GM12878 (cell line): ENCODE measurements around the gene PAX5. TPM values are rescaled to one million over a fixed set of nuclear protein-coding genes. Genes with fewer than 3 reads are reported as not detected.

ENCODE experiments used
- ATAC-seq: fragments of 200-7000 bp; cut with Tn5 transposase; 3 replicates; pipeline ENCODE4 v1.9.1; 2020; ENCODE audit warnings: mild to moderate bottlenecking, moderate library complexity
- BruUV-seq: library from RNA; stranded (reverse); fragments of 400-500 nt; replicated peaks from 2 replicates; lab custom pipeline; 2021; lab: Mats Ljungman, UMichigan
- CTCF ChIA-PET: fragments of 300-600 bp; sonication (Branson Sonifier 250); formaldehyde crosslinking; extraction: SDS; loops from one replicate; lab custom pipeline; 2021; ENCODE audit warnings: inconsistent platforms; lab: Yijun Ruan, JAX
- POLR2A ChIA-PET: fragments of 350-600 bp; formaldehyde crosslinking; extraction: SDS; loops from one replicate; lab custom pipeline; 2021; ENCODE audit warnings: inconsistent platforms; lab: Charles Lee
- RAD21 ChIA-PET: fragments of 300-600 bp; sonication (Branson Sonifier 250); formaldehyde crosslinking; loops from one replicate; lab custom pipeline; 2023; ENCODE audit warnings: antibody characterized with exemption; ENCODE audit not compliant: unreplicated experiment; lab: Charles Lee
- SMC1A ChIA-PET: fragments of 300-600 bp; sonication (Branson Sonifier 250); formaldehyde crosslinking; loops from one replicate; lab custom pipeline; 2023; ENCODE audit not compliant: unreplicated experiment, uncharacterized antibody; lab: Charles Lee
- DNase-seq: peaks from one replicate; pipeline ENCODE4 v3.0.0-alpha.2; 2011; ENCODE audit warnings: low read depth, low spot score
- FAIRE-seq: peaks from 3 replicates; lab custom pipeline; 2011; peaks lifted over from hg19 to GRCh38; lab: Jason Lieb, UNC
- H2AFZ ChIP-seq: 2 replicates; pipeline ENCODE4 v1.6.0; 2011; ENCODE audit warnings: low read depth, low read length, control low read depth; ENCODE audit not compliant: control insufficient read depth
- H3K27ac ChIP-seq: 2 replicates; pipeline ENCODE4 v1.5.1; 2011; ENCODE audit warnings: control low read depth; ENCODE audit not compliant: control insufficient read depth, insufficient read depth
- H3K27me3 ChIP-seq, 2 experiments: replicated peaks in 1 of 2; 2 replicates each; pipeline versions ENCODE4 v1.6.0 to v1.6.1; 2011; ENCODE audit warnings: low read length in 1 of 2; ENCODE audit not compliant: control insufficient read depth in 2 of 2, insufficient read depth in 2 of 2
- H3K36me3 ChIP-seq, 2 experiments: 2 replicates each; pipeline ENCODE4 v1.5.1; 2011; ENCODE audit warnings: low read length in 1 of 2; ENCODE audit not compliant: control insufficient read depth in 2 of 2, insufficient read depth in 2 of 2
- H3K4me1 ChIP-seq: 2 replicates; pipeline ENCODE4 v1.6.1; 2011; ENCODE audit warnings: mild to moderate bottlenecking, low read length, moderate library complexity, mixed read lengths; ENCODE audit not compliant: control insufficient read depth, insufficient read depth
- H3K4me2 ChIP-seq: 2 replicates; pipeline ENCODE4 v1.6.0; 2011; ENCODE audit warnings: control low read depth; ENCODE audit not compliant: control insufficient read depth, insufficient read depth
- H3K4me3 ChIP-seq: fragments of 200-600 bp; sonication (generic); 2 replicates; pipeline ENCODE4 v1.5.1; 2016
- H3K79me2 ChIP-seq: 2 replicates; pipeline ENCODE4 v1.6.0; 2011; ENCODE audit warnings: low read length; ENCODE audit not compliant: control insufficient read depth, insufficient read depth
- H3K9ac ChIP-seq: 2 replicates; pipeline ENCODE4 v1.8.0; 2011; ENCODE audit warnings: low read length, control low read depth, mixed read lengths; ENCODE audit not compliant: control insufficient read depth, insufficient read depth
- H3K9me3 ChIP-seq: replicated peaks from 3 replicates; pipeline ENCODE4 v1.5.1; 2011; ENCODE audit warnings: mild to moderate bottlenecking, low read length; ENCODE audit not compliant: control insufficient read depth, insufficient read depth
- H4K20me1 ChIP-seq: 2 replicates; pipeline ENCODE4 v1.6.0; 2011; ENCODE audit not compliant: control insufficient read depth, insufficient read depth
- CBX5 ChIP-seq: sonication (generic); IDR thresholded peaks from 2 replicates; pipeline ENCODE4 v1.6.1; 2016; ENCODE audit warnings: low read depth, moderate library complexity, mild to moderate bottlenecking, inconsistent platforms
- ELK1 ChIP-seq: IDR thresholded peaks from 2 replicates; pipeline ENCODE4 v1.6.1; 2012; ENCODE audit warnings: low read depth, low read length, improper control_type of control experiment
- ESRRA ChIP-seq: IDR thresholded peaks from 2 replicates; pipeline ENCODE4 v1.6.1; 2012; ENCODE audit warnings: mild to moderate bottlenecking, low read length, improper control_type of control experiment
- PBX3 ChIP-seq: IDR thresholded peaks from 2 replicates; pipeline ENCODE4 v1.6.1; 2011; ENCODE audit warnings: mild to moderate bottlenecking, low read depth, low read length, moderate library complexity; ENCODE audit not compliant: insufficient replicate concordance
- REST ChIP-seq: IDR thresholded peaks from 2 replicates; pipeline ENCODE4 v1.6.1; 2012; ENCODE audit warnings: mild to moderate bottlenecking, low read depth, low read length
- SMAD1 ChIP-seq: fragments of 450-650 bp; IDR thresholded peaks from 2 replicates; pipeline ENCODE4 v1.6.1; 2018; ENCODE audit warnings: mild to moderate bottlenecking, low read depth; ENCODE audit not compliant: partially characterized antibody
- SUZ12 ChIP-seq: fragments of 200-600 bp; sonication (generic); IDR thresholded peaks from one replicate; pipeline ENCODE4 v1.6.1; 2018; ENCODE audit warnings: antibody characterized with exemption, mild to moderate bottlenecking; ENCODE audit not compliant: unreplicated experiment
- TARDBP ChIP-seq: IDR thresholded peaks from 2 replicates; pipeline ENCODE4 v1.6.1; 2016; ENCODE audit warnings: borderline replicate concordance
- ZBED1 ChIP-seq: IDR thresholded peaks from 2 replicates; pipeline ENCODE4 v1.6.1; 2016; ENCODE audit warnings: borderline replicate concordance
- in situ Hi-C: fragments of 300-500 bp; cut with MboI; formaldehyde crosslinking; loops from 9 replicates; pipeline ENCODE4 v1.14.3; 2018; ENCODE audit warnings: mixed read lengths
- intact Hi-C: fragments of 100-400 bp; cut with micrococcal nuclease; formaldehyde crosslinking; loops from one replicate; pipeline ENCODE4 v1.14.2; 2022; ENCODE audit not compliant: unreplicated experiment
- polyA plus RNA-seq, 11 experiments: library from polyadenylated mRNA; depleted of rRNA in 4 of 11; unstranded in 6 of 11; stranded (reverse) in 5 of 11; fragments of >200 nt; fragmentation: Nextera tagmentation in 4 of 11; fragmentation: Illumina TruSeq in 1 of 11; extraction: Ambion mirVana in 4 of 11; extraction: Trizol in 1 of 11; gene quantifications; 1 replicate in 1 of 11; 2 replicates in 10 of 11; pipeline versions ENCODE4 v1.2.1 to v1.2.3, GENCODE V29; 2011 to 2016; ENCODE audit warnings: inconsistent platforms in 2 of 11, missing spikeins in 2 of 11, low read depth in 1 of 11
- total RNA-seq, 4 experiments: library from RNA; depleted of rRNA in 3 of 4; stranded (reverse); fragments of >200 nt in 3 of 4; fragmentation: Illumina TruSeq in 1 of 4; extraction: Trizol in 1 of 4; gene quantifications; 2 replicates each; pipeline versions ENCODE4 v1.2.1 to v1.2.3, GENCODE V29; 2013 to 2021
- TF ChIP-seq, protein P1 (sequence below): fragments of 450-650 bp; IDR thresholded peaks from 2 replicates; pipeline ENCODE4 v1.6.1; 2017; ENCODE audit warnings: mild to moderate bottlenecking, low read depth, inconsistent platforms; ENCODE audit not compliant: poor library complexity, severe bottlenecking
- TF ChIP-seq, protein P2 (sequence below): fragments of 450-650 bp; IDR thresholded peaks from 2 replicates; pipeline ENCODE4 v1.6.1; 2016; ENCODE audit warnings: mild to moderate bottlenecking, moderate library complexity, borderline replicate concordance

PAX5 gene
- total and polyA plus RNA-seq, 10 of the 15 experiments (the other 5 are each of a cell fraction or from before 2014, with no cell fraction given): 2.2 to 123 (median 31.9) TPM

DNA sequence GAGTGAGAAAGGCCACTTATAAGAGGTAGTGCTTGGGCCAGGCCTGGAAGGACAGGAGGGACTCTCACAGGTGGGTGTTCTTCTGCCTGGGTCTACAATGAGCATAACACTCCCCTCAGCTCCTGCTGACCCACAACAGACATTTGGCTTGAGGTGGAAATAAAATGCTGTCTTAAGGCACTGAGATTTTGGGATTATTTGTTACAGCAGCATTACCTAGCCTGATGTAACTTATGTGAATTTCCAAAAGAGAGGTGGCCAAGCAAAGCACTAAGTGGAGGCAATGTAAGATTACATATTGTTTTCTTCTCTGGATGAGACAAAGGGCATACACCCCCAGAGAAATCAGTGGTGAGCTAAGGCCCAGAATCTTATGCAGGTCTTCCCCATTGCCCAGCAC, 221.5 kb downstream of the PAX5 start:
- H3K4me3 ChIP-seq: no peak overlapping the region
- H3K4me1 ChIP-seq: no peaks in the 10 kb centered on the region
- ATAC-seq (no peak), FAIRE-seq (no peak), DNase-seq (no peak)
- H3K36me3 ChIP-seq: no peaks in the 10 kb centered on the region
- in situ Hi-C loops (no loop called here), intact Hi-C loops (no loop called here)
- no peak overlapping the region for H2AFZ ChIP-seq
- ChIA-PET RAD21 (no interaction called here), SMC1A (no interaction called here), CTCF (no interaction called here), POLR2A (no interaction called here)
- H3K79me2 ChIP-seq: no peaks in the 10 kb centered on the region
- no peak overlapping the region for H3K9ac ChIP-seq
- no peaks in the 10 kb centered on the region for H4K20me1 ChIP-seq
- H3K4me2 ChIP-seq: no peak overlapping the region
- no peaks in the 10 kb centered on the region for H3K9me3 ChIP-seq
- H3K27ac ChIP-seq: no peak overlapping the region
- no peaks in the 10 kb centered on the region for H3K27me3 ChIP-seq
- BruUV-seq: no TSS peak
- TF ChIP-seq TARDBP: no peak
- no peak for TF ChIP-seq PBX3
- TF ChIP-seq SUZ12: no peak
- TF ChIP-seq REST: no peak
- no peak for TF ChIP-seq ELK1
- TF ChIP-seq CBX5: no peak
- no peak for TF ChIP-seq ZBED1
- TF ChIP-seq, protein P1, sequence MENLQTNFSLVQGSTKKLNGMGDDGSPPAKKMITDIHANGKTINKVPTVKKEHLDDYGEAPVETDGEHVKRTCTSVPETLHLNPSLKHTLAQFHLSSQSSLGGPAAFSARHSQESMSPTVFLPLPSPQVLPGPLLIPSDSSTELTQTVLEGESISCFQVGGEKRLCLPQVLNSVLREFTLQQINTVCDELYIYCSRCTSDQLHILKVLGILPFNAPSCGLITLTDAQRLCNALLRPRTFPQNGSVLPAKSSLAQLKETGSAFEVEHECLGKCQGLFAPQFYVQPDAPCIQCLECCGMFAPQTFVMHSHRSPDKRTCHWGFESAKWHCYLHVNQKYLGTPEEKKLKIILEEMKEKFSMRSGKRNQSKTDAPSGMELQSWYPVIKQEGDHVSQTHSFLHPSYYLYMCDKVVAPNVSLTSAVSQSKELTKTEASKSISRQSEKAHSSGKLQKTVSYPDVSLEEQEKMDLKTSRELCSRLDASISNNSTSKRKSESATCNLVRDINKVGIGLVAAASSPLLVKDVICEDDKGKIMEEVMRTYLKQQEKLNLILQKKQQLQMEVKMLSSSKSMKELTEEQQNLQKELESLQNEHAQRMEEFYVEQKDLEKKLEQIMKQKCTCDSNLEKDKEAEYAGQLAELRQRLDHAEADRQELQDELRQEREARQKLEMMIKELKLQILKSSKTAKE: no peak
- no peak for TF ChIP-seq ESRRA
- TF ChIP-seq SMAD1: no peak
- TF ChIP-seq, protein P2, sequence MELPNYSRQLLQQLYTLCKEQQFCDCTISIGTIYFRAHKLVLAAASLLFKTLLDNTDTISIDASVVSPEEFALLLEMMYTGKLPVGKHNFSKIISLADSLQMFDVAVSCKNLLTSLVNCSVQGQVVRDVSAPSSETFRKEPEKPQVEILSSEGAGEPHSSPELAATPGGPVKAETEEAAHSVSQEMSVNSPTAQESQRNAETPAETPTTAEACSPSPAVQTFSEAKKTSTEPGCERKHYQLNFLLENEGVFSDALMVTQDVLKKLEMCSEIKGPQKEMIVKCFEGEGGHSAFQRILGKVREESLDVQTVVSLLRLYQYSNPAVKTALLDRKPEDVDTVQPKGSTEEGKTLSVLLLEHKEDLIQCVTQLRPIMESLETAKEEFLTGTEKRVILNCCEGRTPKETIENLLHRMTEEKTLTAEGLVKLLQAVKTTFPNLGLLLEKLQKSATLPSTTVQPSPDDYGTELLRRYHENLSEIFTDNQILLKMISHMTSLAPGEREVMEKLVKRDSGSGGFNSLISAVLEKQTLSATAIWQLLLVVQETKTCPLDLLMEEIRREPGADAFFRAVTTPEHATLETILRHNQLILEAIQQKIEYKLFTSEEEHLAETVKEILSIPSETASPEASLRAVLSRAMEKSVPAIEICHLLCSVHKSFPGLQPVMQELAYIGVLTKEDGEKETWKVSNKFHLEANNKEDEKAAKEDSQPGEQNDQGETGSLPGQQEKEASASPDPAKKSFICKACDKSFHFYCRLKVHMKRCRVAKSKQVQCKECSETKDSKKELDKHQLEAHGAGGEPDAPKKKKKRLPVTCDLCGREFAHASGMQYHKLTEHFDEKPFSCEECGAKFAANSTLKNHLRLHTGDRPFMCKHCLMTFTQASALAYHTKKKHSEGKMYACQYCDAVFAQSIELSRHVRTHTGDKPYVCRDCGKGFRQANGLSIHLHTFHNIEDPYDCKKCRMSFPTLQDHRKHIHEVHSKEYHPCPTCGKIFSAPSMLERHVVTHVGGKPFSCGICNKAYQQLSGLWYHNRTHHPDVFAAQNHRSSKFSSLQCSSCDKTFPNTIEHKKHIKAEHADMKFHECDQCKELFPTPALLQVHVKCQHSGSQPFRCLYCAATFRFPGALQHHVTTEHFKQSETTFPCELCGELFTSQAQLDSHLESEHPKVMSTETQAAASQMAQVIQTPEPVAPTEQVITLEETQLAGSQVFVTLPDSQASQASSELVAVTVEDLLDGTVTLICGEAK: no peak
